Smooth muscle cell (in vitro differentiated cells): ENCODE results near the gene C2CD4A. TPM values are rescaled to one million over a fixed set of nuclear protein-coding genes. Genes with fewer than 3 reads are reported as not detected.

ENCODE experiments used
- DNase-seq: peaks from one replicate; lab custom pipeline; 2025; ENCODE audit not compliant: unreplicated experiment; lab: John Stamatoyannopoulos, UW
- H2AFZ ChIP-seq: fragments of 200-600 bp; sonication (generic); 2 replicates; pipeline ENCODE4 v1.6.0; 2016; ENCODE audit warnings: antibody characterized with exemption, low read depth, mild to moderate bottlenecking
- H3F3A ChIP-seq: fragments of 200-600 bp; sonication (generic); 2 replicates; pipeline ENCODE4 v1.6.0; 2017; ENCODE audit warnings: antibody characterized with exemption, low read depth
- H3K27ac ChIP-seq: fragments of 200-600 bp; sonication (generic); 2 replicates; pipeline ENCODE4 v1.5.1; 2016; ENCODE audit warnings: low read depth, mild to moderate bottlenecking
- H3K27me3 ChIP-seq: fragments of 200-600 bp; sonication (generic); 2 replicates; pipeline ENCODE4 v1.6.1; 2016; ENCODE audit warnings: low read depth, mild to moderate bottlenecking
- H3K36me3 ChIP-seq: fragments of 200-600 bp; sonication (generic); 2 replicates; pipeline ENCODE4 v1.5.1; 2016; ENCODE audit warnings: low read depth
- H3K4me1 ChIP-seq: fragments of 200-600 bp; sonication (generic); 2 replicates; pipeline ENCODE4 v1.5.1; 2016; ENCODE audit warnings: low read depth
- H3K4me2 ChIP-seq: fragments of 200-600 bp; sonication (generic); 2 replicates; pipeline ENCODE4 v1.6.0; 2016; ENCODE audit warnings: mild to moderate bottlenecking
- H3K4me3 ChIP-seq: fragments of 200-600 bp; sonication (generic); 2 replicates; pipeline ENCODE4 v1.5.1; 2016; ENCODE audit warnings: mild to moderate bottlenecking
- H3K79me2 ChIP-seq: fragments of 200-600 bp; sonication (generic); 2 replicates; pipeline ENCODE4 v1.6.0; 2016; ENCODE audit warnings: low read depth, mild to moderate bottlenecking
- H3K9ac ChIP-seq: fragments of 200-600 bp; sonication (generic); 2 replicates; pipeline ENCODE4 v1.6.0; 2016; ENCODE audit warnings: low read depth
- H3K9me3 ChIP-seq: fragments of 200-600 bp; sonication (generic); replicated peaks from 2 replicates; pipeline ENCODE4 v1.5.1; 2016; ENCODE audit warnings: low read depth
- H4K20me1 ChIP-seq: fragments of 200-600 bp; sonication (generic); 2 replicates; pipeline ENCODE4 v1.6.0; 2016; ENCODE audit warnings: low read depth
- CTCF ChIP-seq: fragments of 200-600 bp; sonication (generic); IDR thresholded peaks from 2 replicates; pipeline ENCODE4 v1.5.1; 2017; ENCODE audit warnings: borderline replicate concordance, mild to moderate bottlenecking, antibody characterized with exemption; ENCODE audit not compliant: insufficient read depth, poor library complexity, severe bottlenecking
- WGBS: methylation state at CpG from one replicate; pipeline ENCODE4 v1.1.7; 2016; ENCODE audit warnings: low lambda C conversion rate; 5-methylcytosine and 5-hydroxymethylcytosine counted together
- polyA plus RNA-seq: library from polyadenylated mRNA; unstranded; fragments of >200 nt; fragmentation: Nextera tagmentation; extraction: Ambion mirVana; gene quantifications from 2 replicates; pipeline ENCODE4 v1.2.1, GENCODE V29; 2016
- total RNA-seq: library from RNA; depleted of rRNA; stranded (reverse); fragments of >200 nt; gene quantifications from 2 replicates; pipeline ENCODE4 v1.2.3, GENCODE V29; 2014

Gene C2CD4A
- total and polyA plus RNA-seq, 2 experiments from 2014 or later = 0.13 to 0.35 TPM

GRCh38 chr15:62104846-62105245 lies 38.1 kb downstream of the C2CD4A start:
- no peak for TF ChIP-seq CTCF
- H3K4me3 ChIP-seq = no peak overlapping the region

GRCh38 chr15:62105266-62105665 lies 38.5 kb downstream of the C2CD4A start:
- no peak for DNase-seq
- Histone ChIP-seq H3K4me2 (no peak overlapping the region), H3K79me2 (no peaks in the 10 kb centered on the region), H3K9ac (no peak overlapping the region), H3K9me3 (no peaks in the 10 kb centered on the region), H3K27me3 (no peaks in the 10 kb centered on the region), H2AFZ (no peak overlapping the region), H3K4me3 (no peak overlapping the region), H3K36me3 (no peaks in the 10 kb centered on the region), H3K4me1 (peaks cover 12% of the 10 kb centered on the region), H4K20me1 (no peaks in the 10 kb centered on the region), H3K27ac (no peak overlapping the region), H3F3A (no peaks in the 10 kb centered on the region)
- TF ChIP-seq CTCF = no peak
- 97% methylated on average over 11 of the region's 11 CpGs for WGBS

More at GRCh38 chr15:62104846-62105245, 38.1 kb downstream of the C2CD4A start:
- WGBS = 62% methylated on average over 5 of the region's 5 CpGs
- H3K9ac ChIP-seq = no peak overlapping the region
- DNase-seq = no peak
- H3K27ac ChIP-seq = no peak overlapping the region
- H3K27me3 ChIP-seq = no peaks in the 10 kb centered on the region
- H3K4me1 ChIP-seq = peaks cover 9% of the 10 kb centered on the region
- H3K9me3 ChIP-seq = no peaks in the 10 kb centered on the region
- no peaks in the 10 kb centered on the region for H3F3A ChIP-seq
- H3K79me2 ChIP-seq = no peaks in the 10 kb centered on the region
- H3K36me3 ChIP-seq = no peaks in the 10 kb centered on the region
- no peak overlapping the region for H2AFZ ChIP-seq
- no peaks in the 10 kb centered on the region for H4K20me1 ChIP-seq
- no peak overlapping the region for H3K4me2 ChIP-seq

- H3K36me3 ChIP-seq = no peaks in the 10 kb centered on the region
- DNase-seq = no peak
- H3K9ac ChIP-seq = no peak overlapping the region
- H3K4me2 ChIP-seq = no peak overlapping the region
- no peaks in the 10 kb centered on the region for H4K20me1 ChIP-seq
- no peak overlapping the region for H3K4me3 ChIP-seq
- 85% methylated on average over 3 of the region's 3 CpGs for WGBS
- H3K27me3 ChIP-seq = no peaks in the 10 kb centered on the region
- H3K79me2 ChIP-seq = no peaks in the 10 kb centered on the region
- no peak for TF ChIP-seq CTCF
- peak overlapping the region; percentile 1 for H3K27ac ChIP-seq
- H3K9me3 ChIP-seq = no peaks in the 10 kb centered on the region
- H3K4me1 ChIP-seq = peaks cover 19% of the 10 kb centered on the region
- no peak overlapping the region for H2AFZ ChIP-seq
- no peaks in the 10 kb centered on the region for H3F3A ChIP-seq
Observed at GRCh38 chr15:62106096-62106495, 39.3 kb downstream of the C2CD4A start.

- no peaks in the 10 kb centered on the region for H3K9me3 ChIP-seq
- H3K79me2 ChIP-seq = no peaks in the 10 kb centered on the region
- H3K27me3 ChIP-seq = no peaks in the 10 kb centered on the region
- no peak for TF ChIP-seq CTCF
- no peak overlapping the region for H3K9ac ChIP-seq
- DNase-seq = no peak
- H3F3A ChIP-seq = no peaks in the 10 kb centered on the region
- no peaks in the 10 kb centered on the region for H4K20me1 ChIP-seq
- WGBS = 69% methylated on average over 2 of the region's 2 CpGs
- H2AFZ ChIP-seq = no peak overlapping the region
- H3K4me3 ChIP-seq = no peak overlapping the region
- peak overlapping the region; percentile 49 for H3K4me2 ChIP-seq
- peaks cover 20% of the 10 kb centered on the region for H3K4me1 ChIP-seq
- H3K27ac ChIP-seq = peak overlapping the region; percentile 38
- no peaks in the 10 kb centered on the region for H3K36me3 ChIP-seq
Observed at GRCh38 chr15:62107571-62108121, 40.9 kb downstream of the C2CD4A start.
